ENCODE measurements around the gene KIRREL3.

Gene KIRREL3

DNA sequence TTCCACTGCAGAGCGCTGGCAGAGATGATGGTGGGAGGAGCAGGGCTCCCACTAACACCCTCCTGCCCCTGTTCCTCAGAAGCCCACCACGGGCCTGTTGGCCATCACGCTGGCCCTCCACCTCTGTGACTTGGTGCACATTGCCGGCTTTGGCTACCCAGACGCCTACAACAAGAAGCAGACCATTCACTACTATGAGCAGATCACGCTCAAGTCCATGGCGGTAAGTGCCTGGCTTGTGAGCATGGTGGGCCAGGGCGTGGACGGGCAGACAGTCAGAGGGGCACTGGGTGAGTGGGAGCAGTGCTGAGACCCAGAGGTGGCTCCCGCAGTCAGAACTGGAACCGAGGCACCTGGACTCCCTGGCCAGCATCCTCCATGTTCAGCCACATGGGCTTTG, 587.1 kb downstream of the KIRREL3 start:
- FAIRE-seq: no peak
- no peak for TF ChIP-seq POLR2A (IDR thresholded peaks at IDR 0.05; ENCODE audit: low read depth, low read length)
- no peak for TF ChIP-seq SPI1 (IDR thresholded peaks at IDR 0.05; ENCODE audit: low read depth, low read length)
- no peak for TF ChIP-seq TAF1 (IDR thresholded peaks at IDR 0.05; ENCODE audit: low read depth, low read length)
- no peak for TF ChIP-seq PAX5 (IDR thresholded peaks at IDR 0.05; ENCODE audit: insufficient read depth, low read length, severe bottlenecking)
- no peak for TF ChIP-seq POU2F2 (IDR thresholded peaks at IDR 0.05; ENCODE audit: low read depth, low read length)
- TF ChIP-seq POLR2AphosphoS5 (IDR thresholded peaks at IDR 0.05; ENCODE audit: low read depth, low read length): no peak
- no peak for DNase-seq (ENCODE audit: insufficient read length, low spot score)

DNA sequence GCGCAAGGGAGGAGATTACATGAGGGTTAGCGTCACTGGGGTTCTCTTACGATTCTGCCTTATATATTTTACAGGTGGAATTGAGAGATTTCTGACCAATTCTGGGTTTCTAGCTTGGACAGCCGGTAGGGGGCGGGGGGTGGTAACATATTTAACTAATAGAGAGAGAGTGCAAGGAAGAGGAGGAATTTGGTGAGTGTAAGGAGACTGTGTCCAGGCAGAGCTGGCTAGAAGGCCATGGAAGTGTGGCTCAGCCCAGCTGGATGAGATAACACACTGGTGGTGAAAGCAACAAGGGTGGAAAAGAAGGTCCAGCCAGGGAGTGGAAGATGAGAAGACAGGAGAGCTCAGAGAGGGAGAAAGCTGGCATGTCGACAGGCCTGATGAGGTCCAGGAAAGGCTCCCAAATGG, 588.6 kb downstream of the KIRREL3 start:
- FAIRE-seq (no peak), DNase-seq (ENCODE audit: insufficient read length, low spot score) (no peak)
- TF ChIP-seq POLR2AphosphoS5 (IDR thresholded peaks at IDR 0.05; ENCODE audit: low read depth, low read length) (no peak), TAF1 (IDR thresholded peaks at IDR 0.05; ENCODE audit: low read depth, low read length) (no peak), SPI1 (IDR thresholded peaks at IDR 0.05; ENCODE audit: low read depth, low read length) (no peak), POLR2A (IDR thresholded peaks at IDR 0.05; ENCODE audit: low read depth, low read length) (no peak), POU2F2 (IDR thresholded peaks at IDR 0.05; ENCODE audit: low read depth, low read length) (no peak), PAX5 (IDR thresholded peaks at IDR 0.05; ENCODE audit: insufficient read depth, low read length, severe bottlenecking) (no peak)

DNA sequence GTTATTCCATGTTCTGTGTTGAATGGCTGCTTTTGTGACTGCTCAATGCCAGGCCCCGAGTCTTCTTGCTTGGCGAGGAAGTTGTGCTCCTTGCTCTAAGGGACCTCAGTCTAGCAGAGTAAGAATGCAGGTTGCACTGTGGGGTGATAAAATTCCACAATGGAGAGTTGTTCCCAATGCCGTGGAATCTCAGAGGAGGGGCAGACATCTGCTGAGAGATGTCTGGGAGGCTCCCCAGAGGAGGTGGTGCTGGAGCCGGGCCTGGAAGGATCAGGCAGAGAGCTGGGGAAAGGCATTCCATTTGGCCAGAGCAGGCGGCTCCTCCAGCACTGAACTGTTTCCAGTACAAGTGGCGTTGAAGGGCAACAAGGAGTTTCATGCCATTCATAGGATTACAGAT, 589.9 kb downstream of the KIRREL3 start:
- no peak for DNase-seq (ENCODE audit: insufficient read length, low spot score)
- no peak for FAIRE-seq
- no peak for TF ChIP-seq POLR2AphosphoS5 (IDR thresholded peaks at IDR 0.05; ENCODE audit: low read depth, low read length)
- TF ChIP-seq SPI1 (IDR thresholded peaks at IDR 0.05; ENCODE audit: low read depth, low read length): no peak
- no peak for TF ChIP-seq PAX5 (IDR thresholded peaks at IDR 0.05; ENCODE audit: insufficient read depth, low read length, severe bottlenecking)
- no peak for TF ChIP-seq POU2F2 (IDR thresholded peaks at IDR 0.05; ENCODE audit: low read depth, low read length)
- TF ChIP-seq TAF1 (IDR thresholded peaks at IDR 0.05; ENCODE audit: low read depth, low read length): no peak
- TF ChIP-seq POLR2A (IDR thresholded peaks at IDR 0.05; ENCODE audit: low read depth, low read length): no peak

DNA sequence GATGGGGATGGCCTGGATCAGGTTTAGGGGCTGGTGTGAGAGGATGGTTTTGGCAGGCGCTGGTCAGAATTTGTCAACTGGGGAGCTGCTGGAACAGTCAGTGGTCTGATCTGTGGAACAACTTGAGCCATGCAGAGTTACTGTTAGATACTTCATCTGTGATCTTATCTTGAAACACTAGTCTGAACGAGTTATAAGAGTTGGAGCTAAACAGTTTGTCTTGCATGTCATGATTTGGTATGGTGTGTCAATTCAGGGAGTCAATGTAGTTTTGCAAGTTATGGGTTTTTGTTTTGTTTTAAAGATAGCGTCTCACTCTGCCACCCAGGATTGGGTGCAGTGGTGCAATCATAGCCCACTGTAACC, 591.0 kb downstream of the KIRREL3 start:
- FAIRE-seq (no peak), DNase-seq (ENCODE audit: insufficient read length, low spot score) (no peak)
- TF ChIP-seq POLR2AphosphoS5 (IDR thresholded peaks at IDR 0.05; ENCODE audit: low read depth, low read length): no peak
- TF ChIP-seq PAX5 (IDR thresholded peaks at IDR 0.05; ENCODE audit: insufficient read depth, low read length, severe bottlenecking): no peak
- TF ChIP-seq TAF1 (IDR thresholded peaks at IDR 0.05; ENCODE audit: low read depth, low read length): no peak
- TF ChIP-seq POU2F2 (IDR thresholded peaks at IDR 0.05; ENCODE audit: low read depth, low read length): no peak
- no peak for TF ChIP-seq POLR2A (IDR thresholded peaks at IDR 0.05; ENCODE audit: low read depth, low read length)
- no peak for TF ChIP-seq SPI1 (IDR thresholded peaks at IDR 0.05; ENCODE audit: low read depth, low read length)

DNA sequence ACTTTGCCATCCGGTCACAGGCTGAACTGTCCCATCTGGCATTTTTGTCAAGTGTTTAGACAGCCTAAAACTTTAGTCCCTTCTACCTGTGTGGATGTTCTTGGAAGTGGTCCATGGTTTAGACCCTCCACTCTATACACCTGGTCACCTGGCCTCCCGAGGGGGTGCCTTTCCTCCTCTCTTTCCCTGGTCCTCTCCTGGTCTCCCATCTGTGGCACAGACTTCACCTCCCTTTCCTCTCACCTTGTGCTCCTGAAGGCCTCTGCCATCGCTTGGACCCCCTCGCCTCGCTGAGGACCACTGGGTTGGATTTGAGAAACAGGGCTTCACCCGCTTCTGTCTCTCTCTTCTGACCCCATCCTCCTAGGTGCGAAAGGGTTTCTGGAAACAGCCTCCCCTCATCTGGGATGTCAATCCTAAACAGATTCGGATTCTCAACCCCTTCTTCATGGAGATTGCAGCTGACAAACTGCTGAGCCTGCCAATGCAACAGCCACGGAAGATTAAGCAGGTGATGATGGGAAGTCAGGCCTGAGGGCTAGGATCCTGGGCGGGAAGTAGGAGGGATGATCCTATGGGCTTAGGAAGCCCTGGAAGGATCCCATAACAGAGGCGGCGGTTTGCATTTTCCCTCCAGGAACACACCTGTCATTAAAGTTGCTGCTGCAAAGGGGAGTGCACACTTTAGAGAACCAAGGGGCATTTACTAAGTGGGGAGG, 591.5 kb downstream of the KIRREL3 start:
- FAIRE-seq (no peak), DNase-seq (ENCODE audit: insufficient read length, low spot score) (no peak)
- TF ChIP-seq PAX5 (IDR thresholded peaks at IDR 0.05; ENCODE audit: insufficient read depth, low read length, severe bottlenecking): no peak
- no peak for TF ChIP-seq POU2F2 (IDR thresholded peaks at IDR 0.05; ENCODE audit: low read depth, low read length)
- TF ChIP-seq POLR2AphosphoS5 (IDR thresholded peaks at IDR 0.05; ENCODE audit: low read depth, low read length): no peak
- no peak for TF ChIP-seq TAF1 (IDR thresholded peaks at IDR 0.05; ENCODE audit: low read depth, low read length)
- TF ChIP-seq SPI1 (IDR thresholded peaks at IDR 0.05; ENCODE audit: low read depth, low read length): no peak
- no peak for TF ChIP-seq POLR2A (IDR thresholded peaks at IDR 0.05; ENCODE audit: low read depth, low read length)

DNA sequence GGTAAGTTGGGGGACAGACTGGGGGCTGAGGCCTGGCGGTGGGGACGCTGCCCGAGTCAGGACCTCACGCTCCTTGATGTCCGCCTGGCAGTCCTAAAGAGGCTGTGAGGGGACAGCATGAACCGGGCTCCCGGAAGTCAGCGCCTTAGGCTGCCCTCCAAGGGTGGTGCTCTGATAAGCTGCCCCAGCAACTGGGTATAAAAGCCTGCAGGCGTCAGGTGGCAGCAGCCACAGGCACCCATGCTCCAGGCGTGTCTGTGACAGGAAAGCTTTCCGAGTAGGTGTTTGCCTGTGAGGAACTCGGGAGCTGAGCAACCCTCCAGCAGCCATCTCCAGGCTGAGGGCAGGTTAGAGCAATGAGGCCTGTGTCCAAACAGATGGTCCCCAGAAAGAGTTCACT, 592.1 kb downstream of the KIRREL3 start:
- DNase-seq (ENCODE audit: insufficient read length, low spot score) (no peak), FAIRE-seq (no peak)
- TF ChIP-seq POLR2A (IDR thresholded peaks at IDR 0.05; ENCODE audit: low read depth, low read length) (no peak), SPI1 (IDR thresholded peaks at IDR 0.05; ENCODE audit: low read depth, low read length) (no peak), PAX5 (IDR thresholded peaks at IDR 0.05; ENCODE audit: insufficient read depth, low read length, severe bottlenecking) (no peak), POU2F2 (IDR thresholded peaks at IDR 0.05; ENCODE audit: low read depth, low read length) (no peak), TAF1 (IDR thresholded peaks at IDR 0.05; ENCODE audit: low read depth, low read length) (no peak), POLR2AphosphoS5 (IDR thresholded peaks at IDR 0.05; ENCODE audit: low read depth, low read length) (no peak)

DNA sequence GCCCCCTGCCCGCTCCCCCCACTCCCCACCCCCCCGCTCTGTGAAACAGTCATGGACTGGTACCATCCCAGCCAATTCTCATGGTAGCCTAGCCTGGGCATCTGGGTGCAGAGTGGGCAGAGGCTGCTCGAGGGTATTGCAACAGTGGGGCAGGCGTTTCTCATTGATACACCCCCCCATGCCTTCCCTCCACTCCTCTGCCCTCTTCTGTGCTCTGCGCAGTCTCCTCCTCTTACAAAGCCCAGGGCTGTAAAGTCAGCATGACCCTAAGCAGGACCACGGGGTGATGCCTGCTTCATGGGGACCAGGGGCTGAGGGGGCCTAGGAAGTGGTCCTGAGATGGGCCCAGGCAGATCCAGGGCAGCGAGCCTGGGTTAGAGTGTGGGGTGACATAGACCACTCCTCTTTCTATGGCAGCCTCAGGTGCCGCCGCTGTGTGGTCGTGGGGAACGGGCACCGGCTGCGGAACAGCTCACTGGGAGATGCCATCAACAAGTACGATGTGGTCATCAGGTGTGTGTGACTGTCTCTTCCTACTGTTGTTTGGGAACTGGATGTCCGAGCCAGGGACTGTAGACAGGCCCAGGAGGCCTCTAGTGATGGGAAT, 592.8 kb downstream of the KIRREL3 start:
- no peak for FAIRE-seq

DNA sequence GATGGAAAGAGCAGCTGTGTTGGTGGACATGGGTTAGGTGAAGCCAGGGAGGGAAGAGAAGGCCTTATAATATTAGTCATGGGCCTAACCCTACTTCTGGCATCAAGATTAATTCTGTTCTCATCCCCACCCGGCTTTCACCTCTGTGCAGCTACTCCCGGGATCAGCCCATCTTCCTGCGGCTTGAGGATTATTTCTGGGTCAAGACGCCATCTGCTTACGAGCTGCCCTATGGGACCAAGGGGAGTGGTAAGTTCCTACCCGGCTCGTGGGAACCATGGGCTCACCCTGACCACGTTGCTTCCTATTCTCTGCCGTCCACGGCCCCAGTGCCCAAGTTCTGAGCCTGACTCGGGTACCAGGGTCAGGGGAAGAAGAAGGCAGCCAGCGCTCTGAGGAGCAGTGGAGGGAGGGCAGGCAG, 593.5 kb downstream of the KIRREL3 start:
- TF ChIP-seq POLR2AphosphoS5 (IDR thresholded peaks at IDR 0.05; ENCODE audit: low read depth, low read length): no peak
- no peak for TF ChIP-seq SPI1 (IDR thresholded peaks at IDR 0.05; ENCODE audit: low read depth, low read length)
- no peak for TF ChIP-seq TAF1 (IDR thresholded peaks at IDR 0.05; ENCODE audit: low read depth, low read length)
- TF ChIP-seq PAX5 (IDR thresholded peaks at IDR 0.05; ENCODE audit: insufficient read depth, low read length, severe bottlenecking): no peak
- no peak for TF ChIP-seq POU2F2 (IDR thresholded peaks at IDR 0.05; ENCODE audit: low read depth, low read length)
- TF ChIP-seq POLR2A (IDR thresholded peaks at IDR 0.05; ENCODE audit: low read depth, low read length): no peak
- DNase-seq (ENCODE audit: insufficient read length, low spot score): no peak
- FAIRE-seq: no peak

More for the DNA sequence above, 592.8 kb downstream of the KIRREL3 start:
- no peak for DNase-seq (ENCODE audit: insufficient read length, low spot score)
- TF ChIP-seq TAF1 (IDR thresholded peaks at IDR 0.05; ENCODE audit: low read depth, low read length) (no peak), PAX5 (IDR thresholded peaks at IDR 0.05; ENCODE audit: insufficient read depth, low read length, severe bottlenecking) (no peak), POLR2AphosphoS5 (IDR thresholded peaks at IDR 0.05; ENCODE audit: low read depth, low read length) (no peak), POLR2A (IDR thresholded peaks at IDR 0.05; ENCODE audit: low read depth, low read length) (no peak), SPI1 (IDR thresholded peaks at IDR 0.05; ENCODE audit: low read depth, low read length) (no peak), POU2F2 (IDR thresholded peaks at IDR 0.05; ENCODE audit: low read depth, low read length) (no peak)

DNA sequence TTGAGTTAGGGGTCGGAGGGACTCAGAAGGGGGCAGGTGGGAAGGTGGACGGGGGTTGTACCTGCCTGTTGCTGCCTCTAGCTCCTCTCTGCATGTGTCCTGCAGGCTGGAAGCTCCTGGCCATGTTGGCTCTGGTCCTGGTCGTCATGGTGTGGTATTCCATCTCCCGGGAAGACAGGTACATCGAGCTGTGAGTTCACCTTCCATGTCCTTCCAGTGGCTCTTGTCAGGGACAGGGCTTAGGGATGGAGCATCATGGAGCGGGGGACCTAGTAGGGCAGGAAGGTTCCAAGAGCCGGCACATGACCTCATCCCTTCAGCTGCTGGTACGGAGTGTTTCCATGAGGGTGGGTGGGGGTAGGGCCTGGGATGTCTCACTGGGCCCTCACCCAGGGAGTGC, 594.2 kb downstream of the KIRREL3 start:
- TF ChIP-seq POU2F2 (IDR thresholded peaks at IDR 0.05; ENCODE audit: low read depth, low read length): no peak
- no peak for TF ChIP-seq POLR2AphosphoS5 (IDR thresholded peaks at IDR 0.05; ENCODE audit: low read depth, low read length)
- TF ChIP-seq PAX5 (IDR thresholded peaks at IDR 0.05; ENCODE audit: insufficient read depth, low read length, severe bottlenecking): no peak
- TF ChIP-seq SPI1 (IDR thresholded peaks at IDR 0.05; ENCODE audit: low read depth, low read length): no peak
- no peak for TF ChIP-seq POLR2A (IDR thresholded peaks at IDR 0.05; ENCODE audit: low read depth, low read length)
- TF ChIP-seq TAF1 (IDR thresholded peaks at IDR 0.05; ENCODE audit: low read depth, low read length): no peak
- FAIRE-seq (no peak), DNase-seq (ENCODE audit: insufficient read length, low spot score) (no peak)
